Endothelial cell (in vitro differentiated cells): ENCODE measurements around the gene TBC1D24. TPM values are rescaled to one million over a fixed set of nuclear protein-coding genes. Genes with fewer than 3 reads are reported as not detected.

Experiments
- DNase-seq: peaks from one replicate; pipeline ENCODE4 v3.0.0; 2021; ENCODE audit warnings: low spot score
- H3K27ac Mint-ChIP-seq: one replicate; pipeline ENCODE4 v1.8.0; 2021; ENCODE audit warnings: mixed read lengths, inconsistent platforms; ENCODE audit not compliant: unreplicated experiment
- H3K27me3 Mint-ChIP-seq: one replicate; pipeline ENCODE4 v1.8.0; 2021; ENCODE audit warnings: mild to moderate bottlenecking, moderate library complexity, mixed read lengths, inconsistent platforms; ENCODE audit not compliant: unreplicated experiment
- H3K36me3 Mint-ChIP-seq: one replicate; pipeline ENCODE4 v1.8.0; 2021; ENCODE audit warnings: mild to moderate bottlenecking, low read depth, mixed read lengths, inconsistent platforms; ENCODE audit not compliant: unreplicated experiment
- H3K4me1 Mint-ChIP-seq: one replicate; pipeline ENCODE4 v1.8.0; 2021; ENCODE audit warnings: mild to moderate bottlenecking, mixed read lengths, inconsistent platforms; ENCODE audit not compliant: unreplicated experiment
- H3K4me3 Mint-ChIP-seq: one replicate; pipeline ENCODE4 v1.8.0; 2021; ENCODE audit warnings: mild to moderate bottlenecking, mixed read lengths, inconsistent platforms; ENCODE audit not compliant: unreplicated experiment
- H3K9me3 Mint-ChIP-seq: one replicate; pipeline ENCODE4 v1.8.0; 2021; ENCODE audit warnings: mixed read lengths, inconsistent platforms; ENCODE audit not compliant: unreplicated experiment
- CTCF ChIP-seq: fragments of 200-600 bp; sonication (generic); IDR thresholded peaks from one replicate; pipeline ENCODE4 v1.5.0; 2021; ENCODE audit warnings: antibody characterized with exemption; ENCODE audit not compliant: unreplicated experiment
- total RNA-seq: library from RNA; stranded (reverse); fragmentation: NEBNext Ultra II Directional; extraction: Animal tissue kit (Norgen Biotek cat#: 25700); gene quantifications from one replicate; pipeline ENCODE4 v1.2.1, GENCODE V29; 2021; ENCODE audit not compliant: unreplicated experiment

TBC1D24 gene
- total RNA-seq, 1 donor from 2014 or later: 17.3 TPM

- TF ChIP-seq CTCF: peak; percentile 95
- peaks cover 7% of the 10 kb centered on the region for H3K36me3 Mint-ChIP-seq
- H3K9me3 Mint-ChIP-seq: no peaks in the 10 kb centered on the region
- DNase-seq: peak; percentile 93
- H3K4me1 Mint-ChIP-seq: no peaks in the 10 kb centered on the region
- H3K4me3 Mint-ChIP-seq: no peak overlapping the region
- H3K27ac Mint-ChIP-seq: no peak overlapping the region
- peaks cover 5% of the 10 kb centered on the region for H3K27me3 Mint-ChIP-seq
Observed at GRCh38 chr16:2500918-2501750, 26.2 kb downstream of the TBC1D24 start.

- H3K4me3 Mint-ChIP-seq: no peak overlapping the region
- peaks cover 5% of the 10 kb centered on the region for H3K27me3 Mint-ChIP-seq
- no peaks in the 10 kb centered on the region for H3K9me3 Mint-ChIP-seq
- DNase-seq: no peak
- peaks cover 7% of the 10 kb centered on the region for H3K36me3 Mint-ChIP-seq
- no peaks in the 10 kb centered on the region for H3K4me1 Mint-ChIP-seq
- TF ChIP-seq CTCF: no peak
- no peak overlapping the region for H3K27ac Mint-ChIP-seq
Observed at GRCh38 chr16:2501946-2502895, 27.3 kb downstream of the TBC1D24 start.

- Mint-ChIP-seq H3K27ac (no peak overlapping the region), H3K4me3 (no peak overlapping the region), H3K9me3 (no peaks in the 10 kb centered on the region), H3K27me3 (peaks cover 5% of the 10 kb centered on the region), H3K36me3 (no peaks in the 10 kb centered on the region), H3K4me1 (no peaks in the 10 kb centered on the region)
- DNase-seq: no peak
- no peak for TF ChIP-seq CTCF
Observed at GRCh38 chr16:2505695-2506094, 30.8 kb downstream of the TBC1D24 start.

- Mint-ChIP-seq H3K27ac (no peak overlapping the region), H3K4me3 (no peak overlapping the region), H3K9me3 (no peaks in the 10 kb centered on the region), H3K27me3 (peaks cover 12% of the 10 kb centered on the region), H3K36me3 (no peaks in the 10 kb centered on the region), H3K4me1 (peaks cover 8% of the 10 kb centered on the region)
- no peak for DNase-seq
- no peak for TF ChIP-seq CTCF
Observed at GRCh38 chr16:2507052-2507659, 32.2 kb downstream of the TBC1D24 start.
